H9 (cell line): ENCODE measurements around the gene PLIN4. TPM values are rescaled to one million over a fixed set of nuclear protein-coding genes. Genes with fewer than 3 reads are reported as not detected.
A peak's percentile ranks its signal among the peaks of the same experiment; 100 is the strongest.

Experiments used
- DNase-seq: peaks from one replicate; pipeline ENCODE4 v3.0.0-alpha.2; 2017
- H2AFZ ChIP-seq: one replicate; pipeline ENCODE4 v1.6.1; 2013; ENCODE audit warnings: mild to moderate bottlenecking, low read length, control low read depth, moderate library complexity
- H2AK5ac ChIP-seq: 2 replicates; pipeline ENCODE4 v1.6.1; 2013; ENCODE audit warnings: low read length, control low read depth, mixed read lengths; ENCODE audit not compliant: insufficient read length
- H2BK120ac ChIP-seq: one replicate; pipeline ENCODE4 v1.6.1; 2013; ENCODE audit warnings: low read depth, mild to moderate bottlenecking, low read length, control low read depth, inconsistent platforms; ENCODE audit not compliant: poor library complexity, severe bottlenecking
- H2BK12ac ChIP-seq: 2 replicates; pipeline ENCODE4 v1.6.1; 2013; ENCODE audit warnings: low read length, control low read depth, mixed read lengths, low read depth; ENCODE audit not compliant: insufficient read length
- H2BK15ac ChIP-seq: 2 replicates; pipeline ENCODE4 v1.6.1; 2013; ENCODE audit warnings: low read depth, low read length, control low read depth
- H2BK20ac ChIP-seq: one replicate; pipeline ENCODE4 v1.6.1; 2013; ENCODE audit warnings: low read depth, mild to moderate bottlenecking, low read length, control low read depth, inconsistent platforms; ENCODE audit not compliant: poor library complexity, severe bottlenecking
- H2BK5ac ChIP-seq: 2 replicates; pipeline ENCODE4 v1.6.1; 2013; ENCODE audit warnings: low read length, control low read depth, mixed read lengths; ENCODE audit not compliant: insufficient read length
- H3K14ac ChIP-seq: 2 replicates; pipeline ENCODE4 v1.6.1; 2013; ENCODE audit warnings: low read length, control low read depth; ENCODE audit not compliant: insufficient read depth
- H3K18ac ChIP-seq: 2 replicates; pipeline ENCODE4 v1.6.1; 2013; ENCODE audit warnings: low read depth, mild to moderate bottlenecking, mixed read lengths, low read length, control low read depth; ENCODE audit not compliant: insufficient read length
- H3K23ac ChIP-seq: 2 replicates; pipeline ENCODE4 v1.6.1; 2013; ENCODE audit warnings: low read length, control low read depth, mixed read lengths, low read depth; ENCODE audit not compliant: insufficient read length
- H3K23me2 ChIP-seq: 2 replicates; pipeline ENCODE4 v1.6.1; 2013; ENCODE audit warnings: low read depth, mild to moderate bottlenecking, mixed read lengths, low read length, control low read depth; ENCODE audit not compliant: insufficient read length, poor library complexity, severe bottlenecking
- H3K27ac ChIP-seq: 2 replicates; pipeline ENCODE4 v1.5.1; 2013; ENCODE audit warnings: low read length, control low read depth, mixed read lengths, low read depth; ENCODE audit not compliant: insufficient read length
- H3K27me3 ChIP-seq: 2 replicates; pipeline ENCODE4 v1.6.1; 2013; ENCODE audit warnings: low read length, control low read depth, inconsistent platforms; ENCODE audit not compliant: insufficient read depth
- H3K4ac ChIP-seq: 2 replicates; pipeline ENCODE4 v1.6.1; 2013; ENCODE audit warnings: low read depth, mild to moderate bottlenecking, control low read depth, inconsistent platforms, low read length, moderate library complexity
- H3K4me1 ChIP-seq: 2 replicates; pipeline ENCODE4 v1.6.1; 2013; ENCODE audit warnings: low read length, control low read depth, inconsistent platforms; ENCODE audit not compliant: insufficient read depth
- H3K4me2 ChIP-seq: 2 replicates; pipeline ENCODE4 v1.6.1; 2013; ENCODE audit warnings: low read length, control low read depth, mixed read lengths; ENCODE audit not compliant: insufficient read length, insufficient read depth
- H3K56ac ChIP-seq: 2 replicates; pipeline ENCODE4 v1.6.1; 2013; ENCODE audit warnings: low read depth, mild to moderate bottlenecking, mixed read lengths, low read length, control low read depth; ENCODE audit not compliant: insufficient read length
- H3K79me1 ChIP-seq: 2 replicates; pipeline ENCODE4 v1.6.1; 2013; ENCODE audit warnings: low read depth, mild to moderate bottlenecking, moderate library complexity, low read length, control low read depth, inconsistent platforms; ENCODE audit not compliant: insufficient read depth, poor library complexity, severe bottlenecking
- H3K79me2 ChIP-seq: 2 replicates; pipeline ENCODE4 v1.6.1; 2013; ENCODE audit warnings: low read length, control low read depth, inconsistent platforms; ENCODE audit not compliant: insufficient read depth
- H3K9ac ChIP-seq: 2 replicates; pipeline ENCODE4 v1.6.1; 2013; ENCODE audit warnings: low read length, control low read depth, mixed read lengths; ENCODE audit not compliant: insufficient read length; ENCODE audit errors: extremely low read depth
- H3K9me3 ChIP-seq: one replicate; pipeline ENCODE4 v1.6.1; 2013; ENCODE audit warnings: low read depth, low read length, inconsistent platforms; ENCODE audit not compliant: control insufficient read depth
- H3T11ph ChIP-seq: one replicate; pipeline ENCODE4 v1.6.1; 2013; ENCODE audit warnings: mild to moderate bottlenecking, low read length, control low read depth, inconsistent platforms
- H4K20me1 ChIP-seq: one replicate; pipeline ENCODE4 v1.6.1; 2013; ENCODE audit not compliant: control insufficient read depth, insufficient read length, insufficient read depth
- H4K5ac ChIP-seq: 2 replicates; pipeline ENCODE4 v1.6.1; 2013; ENCODE audit warnings: low read depth, mild to moderate bottlenecking, mixed read lengths, low read length, control low read depth; ENCODE audit not compliant: insufficient read length
- H4K8ac ChIP-seq: replicated peaks from 2 replicates; pipeline ENCODE4 v1.6.1; 2013; ENCODE audit warnings: low read length, control low read depth, mixed read lengths, low read depth; ENCODE audit not compliant: insufficient read length
- H4K91ac ChIP-seq: 2 replicates; pipeline ENCODE4 v1.6.1; 2013; ENCODE audit warnings: low read depth, mild to moderate bottlenecking, moderate library complexity, mixed read lengths, low read length, control low read depth; ENCODE audit not compliant: insufficient read length
- H3K27ac Mint-ChIP-seq, 3 experiments: 2 replicates in 2 of 3; 3 replicates in 1 of 3; pipeline ENCODE4 v1.8.0; 2020 to 2021; ENCODE audit warnings: mixed read lengths in 3 of 3, mild to moderate bottlenecking in 1 of 3, moderate library complexity in 1 of 3
- H3K27me3 Mint-ChIP-seq: 2 replicates; pipeline ENCODE4 v1.8.0; 2021; ENCODE audit warnings: low read depth, mild to moderate bottlenecking, moderate library complexity, mixed read lengths
- H3K36me3 Mint-ChIP-seq, 3 experiments: 2 replicates in 2 of 3; 3 replicates in 1 of 3; pipeline ENCODE4 v1.8.0; 2020 to 2021; ENCODE audit warnings: low read depth in 3 of 3, mixed read lengths in 3 of 3; ENCODE audit not compliant: insufficient read depth in 1 of 3
- H3K4me1 Mint-ChIP-seq, 2 experiments: 2 replicates each; pipeline ENCODE4 v1.8.0; 2020; ENCODE audit warnings: mixed read lengths in 2 of 2
- H3K4me3 Mint-ChIP-seq, 2 experiments: 2 replicates in 1 of 2; 3 replicates in 1 of 2; pipeline ENCODE4 v1.8.0; 2020 to 2021; ENCODE audit warnings: mild to moderate bottlenecking in 2 of 2, mixed read lengths in 2 of 2, moderate library complexity in 1 of 2
- H3K9me3 Mint-ChIP-seq, 2 experiments: 2 replicates in 1 of 2; 3 replicates in 1 of 2; pipeline ENCODE4 v1.8.0; 2020; ENCODE audit warnings: mild to moderate bottlenecking in 2 of 2, mixed read lengths in 2 of 2, moderate library complexity in 1 of 2
- WGBS: extraction: QIAGEN DNeasy Blood & Tissue Kit; methylation state at CpG from one replicate; pipeline ENCODE4 v1.1.7; 2013; ENCODE audit warnings: missing lambda C conversion rate, low lambda C conversion rate, mixed read lengths; ENCODE audit not compliant: insufficient read length; ENCODE audit errors: extremely low coverage; 5-methylcytosine and 5-hydroxymethylcytosine counted together
- total RNA-seq: library from RNA; stranded (reverse); gene quantifications from 2 replicates; pipeline ENCODE4 v1.2.1, GENCODE V29; 2021
- TF ChIP-seq, protein P1 (sequence below): fragments of 200-600 bp; sonication (generic); conservative IDR thresholded peaks from 3 replicates; pipeline ENCODE4 v1.8.0; 2021; ENCODE audit warnings: antibody characterized with exemption, mild to moderate bottlenecking

PLIN4 gene
- total RNA-seq, 1 experiment from 2014 or later: 1.1 TPM

DNA sequence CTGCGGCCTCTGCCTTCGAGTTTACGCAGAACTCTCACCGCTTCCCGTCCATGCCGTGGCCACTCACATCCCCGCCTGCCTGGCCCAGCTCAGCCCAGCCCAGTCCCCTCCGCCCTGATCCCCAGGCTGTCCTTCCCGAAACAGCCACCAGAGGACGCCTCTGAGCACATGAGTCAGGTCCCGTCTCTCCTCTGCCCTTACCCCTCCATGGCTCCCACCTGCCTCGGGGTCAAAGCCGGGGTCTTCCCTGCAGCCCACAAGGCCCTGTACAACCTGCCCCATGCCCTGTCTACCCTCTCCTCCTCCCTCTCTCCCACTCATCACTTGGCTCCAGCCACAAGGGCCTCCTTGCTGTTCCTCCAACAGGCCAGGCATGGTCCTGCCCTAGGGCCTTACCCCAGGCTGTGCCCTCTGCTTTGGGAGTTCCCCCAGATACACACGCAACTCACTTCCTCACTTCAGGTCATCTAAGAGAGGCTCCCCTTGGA, 49.3 kb upstream of the PLIN4 start:
- Mint-ChIP-seq H3K9me3 (no peaks in the 10 kb centered on the region), H3K27ac (peak overlapping the region in 2 of 3 experiments; percentile 69 to 82; a peak in 2 of 7 replicates), H3K36me3 (no peaks in the 10 kb centered on the region), H3K4me1 (peaks cover 3 to 8% of the 10 kb centered on the region in 2 experiments; a peak in 2 of 4 replicates), H3K4me3 (peak overlapping the region in 1 of 2 experiments; percentile 21; a peak in 1 of 5 replicates), H3K27me3 (peaks cover 3% of the 10 kb centered on the region)
- Histone ChIP-seq H3K23ac (no peak overlapping the region), H3K9ac (no peak overlapping the region), H3T11ph (no peak overlapping the region), H3K9me3 (no peaks in the 10 kb centered on the region), H4K20me1 (no peaks in the 10 kb centered on the region), H3K27me3 (no peaks in the 10 kb centered on the region), H2BK5ac (no peak overlapping the region), H2AFZ (no peak overlapping the region), H4K5ac (no peak overlapping the region), H2BK120ac (no peak overlapping the region), H3K4ac (no peak overlapping the region), H3K14ac (no peak overlapping the region), H3K23me2 (no peaks in the 10 kb centered on the region), H2BK20ac (no peak overlapping the region), H2BK12ac (no peak overlapping the region), H2BK15ac (no peak overlapping the region), H3K27ac (no peak overlapping the region), H3K4me2 (no peak overlapping the region), H3K4me1 (no peaks in the 10 kb centered on the region), H4K91ac (no peak overlapping the region), H3K79me1 (no peaks in the 10 kb centered on the region), H3K18ac (no peak overlapping the region), H2AK5ac (no peak overlapping the region), H4K8ac (no peak overlapping the region), H3K79me2 (no peaks in the 10 kb centered on the region), H3K56ac (no peak overlapping the region)
- DNase-seq: peak; percentile 92
- WGBS: no CpG with 5 or more reads among the region's 14 CpGs
- TF ChIP-seq, protein P1, sequence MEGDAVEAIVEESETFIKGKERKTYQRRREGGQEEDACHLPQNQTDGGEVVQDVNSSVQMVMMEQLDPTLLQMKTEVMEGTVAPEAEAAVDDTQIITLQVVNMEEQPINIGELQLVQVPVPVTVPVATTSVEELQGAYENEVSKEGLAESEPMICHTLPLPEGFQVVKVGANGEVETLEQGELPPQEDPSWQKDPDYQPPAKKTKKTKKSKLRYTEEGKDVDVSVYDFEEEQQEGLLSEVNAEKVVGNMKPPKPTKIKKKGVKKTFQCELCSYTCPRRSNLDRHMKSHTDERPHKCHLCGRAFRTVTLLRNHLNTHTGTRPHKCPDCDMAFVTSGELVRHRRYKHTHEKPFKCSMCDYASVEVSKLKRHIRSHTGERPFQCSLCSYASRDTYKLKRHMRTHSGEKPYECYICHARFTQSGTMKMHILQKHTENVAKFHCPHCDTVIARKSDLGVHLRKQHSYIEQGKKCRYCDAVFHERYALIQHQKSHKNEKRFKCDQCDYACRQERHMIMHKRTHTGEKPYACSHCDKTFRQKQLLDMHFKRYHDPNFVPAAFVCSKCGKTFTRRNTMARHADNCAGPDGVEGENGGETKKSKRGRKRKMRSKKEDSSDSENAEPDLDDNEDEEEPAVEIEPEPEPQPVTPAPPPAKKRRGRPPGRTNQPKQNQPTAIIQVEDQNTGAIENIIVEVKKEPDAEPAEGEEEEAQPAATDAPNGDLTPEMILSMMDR: peak; percentile 91
